WTC11 (cell line): Measurements from ENCODE around the gene NHLRC2. TPM values are rescaled to one million over a fixed set of nuclear protein-coding genes. Genes with fewer than 3 reads are reported as not detected.

Source experiments
- ATAC-seq: fragments of 200-7000 bp; cut with Tn5 transposase; 2 replicates; pipeline ENCODE4 v1.10.0; 2021; ENCODE audit warnings: mild to moderate bottlenecking, moderate library complexity
- CTCF ChIA-PET: fragments of 300-600 bp; sonication (Branson Sonifier 250); formaldehyde crosslinking; loops from one replicate; lab custom pipeline; 2021; ENCODE audit warnings: antibody characterized with exemption; lab: Charles Lee
- POLR2A ChIA-PET: fragments of 350-600 bp; sonication (Branson Sonifier 250); formaldehyde crosslinking; loops from one replicate; lab custom pipeline; 2021; ENCODE audit warnings: antibody characterized with exemption; lab: Charles Lee
- DNase-seq: peaks from one replicate; pipeline ENCODE4 v3.0.0; 2021; ENCODE audit warnings: low spot score
- H3K27ac Mint-ChIP-seq: 2 replicates; pipeline ENCODE4 v1.8.0; 2021; ENCODE audit warnings: mixed read lengths
- H3K27me3 Mint-ChIP-seq: 2 replicates; pipeline ENCODE4 v1.8.0; 2021; ENCODE audit warnings: low read depth, mild to moderate bottlenecking, moderate library complexity, mixed read lengths
- H3K36me3 Mint-ChIP-seq: 2 replicates; pipeline ENCODE4 v1.8.0; 2021; ENCODE audit warnings: mixed read lengths
- H3K4me1 Mint-ChIP-seq: 2 replicates; pipeline ENCODE4 v1.8.0; 2022; ENCODE audit warnings: mixed read lengths
- H3K4me3 Mint-ChIP-seq: 2 replicates; pipeline ENCODE4 v1.8.0; 2021; ENCODE audit warnings: mild to moderate bottlenecking, moderate library complexity, mixed read lengths
- H3K9me3 Mint-ChIP-seq: 2 replicates; pipeline ENCODE4 v1.8.0; 2021; ENCODE audit warnings: mixed read lengths
- CDX4 ChIP-seq: fragments of 250-450 bp; sonication (Bioruptor Pico); IDR thresholded peaks from 2 replicates; pipeline ENCODE4 v1.9.0; 2021; ENCODE audit warnings: moderate library complexity, mild to moderate bottlenecking, inconsistent platforms, borderline replicate concordance
- CREB1 ChIP-seq: sonication (generic); formaldehyde crosslinking; IDR thresholded peaks from 2 replicates; pipeline ENCODE4 v1.8.0; 2023; ENCODE audit warnings: mild to moderate bottlenecking, missing genetic modification reagents
- ETV6 ChIP-seq: sonication (generic); formaldehyde crosslinking; IDR thresholded peaks from 2 replicates; pipeline ENCODE4 v1.8.1; 2022; ENCODE audit warnings: mild to moderate bottlenecking, missing genetic modification reagents
- GABPB1 ChIP-seq: sonication (generic); formaldehyde crosslinking; IDR thresholded peaks from 2 replicates; pipeline ENCODE4 v1.8.1; 2023; ENCODE audit warnings: mild to moderate bottlenecking, missing genetic modification reagents
- HMGA2 ChIP-seq: fragments of 250-450 bp; sonication (Bioruptor Pico); IDR thresholded peaks from 2 replicates; pipeline ENCODE4 v1.4.0; 2021; ENCODE audit warnings: mild to moderate bottlenecking, moderate library complexity
- IRF1 ChIP-seq: sonication (generic); formaldehyde crosslinking; IDR thresholded peaks from 2 replicates; pipeline ENCODE4 v1.8.0; 2023; ENCODE audit warnings: missing genetic modification reagents
- IRF2 ChIP-seq: sonication (generic); formaldehyde crosslinking; IDR thresholded peaks from 2 replicates; pipeline ENCODE4 v1.8.0; 2022; ENCODE audit warnings: low read depth, missing genetic modification reagents, borderline replicate concordance
- JUN ChIP-seq: sonication (generic); formaldehyde crosslinking; IDR thresholded peaks from 2 replicates; pipeline ENCODE4 v1.8.0; 2023; ENCODE audit warnings: mild to moderate bottlenecking, missing genetic modification reagents
- KAT7 ChIP-seq: sonication (generic); formaldehyde crosslinking; IDR thresholded peaks from 2 replicates; pipeline ENCODE4 v1.8.1; 2023; ENCODE audit warnings: missing genetic modification reagents, mild to moderate bottlenecking, borderline replicate concordance
- NR3C1 ChIP-seq: sonication (generic); formaldehyde crosslinking; conservative IDR thresholded peaks from 2 replicates; pipeline ENCODE4 v1.8.1; 2023; ENCODE audit warnings: low read depth, mild to moderate bottlenecking, missing genetic modification reagents
- OVOL2 ChIP-seq: fragments of 250-450 bp; sonication (Bioruptor Pico); IDR thresholded peaks from 2 replicates; pipeline ENCODE4 v1.9.0; 2021; ENCODE audit warnings: mild to moderate bottlenecking, borderline replicate concordance
- PRRX2 ChIP-seq: fragments of 250-450 bp; sonication (Bioruptor Pico); IDR thresholded peaks from 2 replicates; pipeline ENCODE4 v1.8.0; 2021; ENCODE audit warnings: mild to moderate bottlenecking
- TCF7 ChIP-seq: sonication (generic); formaldehyde crosslinking; IDR thresholded peaks from 2 replicates; pipeline ENCODE4 v1.8.0; 2022; ENCODE audit warnings: mild to moderate bottlenecking, low read depth, missing genetic modification reagents, moderate library complexity
- ZNF232 ChIP-seq: sonication (generic); formaldehyde crosslinking; IDR thresholded peaks from 2 replicates; pipeline ENCODE4 v1.8.0; 2022; ENCODE audit warnings: mild to moderate bottlenecking, missing genetic modification reagents
- ZNF317 ChIP-seq: sonication (generic); formaldehyde crosslinking; IDR thresholded peaks from 2 replicates; pipeline ENCODE4 v1.8.1; 2023; ENCODE audit warnings: low read depth, mild to moderate bottlenecking, moderate library complexity, missing genetic modification reagents, borderline replicate concordance
- ZNF671 ChIP-seq: fragments of 250-450 bp; sonication (Bioruptor Pico); IDR thresholded peaks from 2 replicates; pipeline ENCODE4 v1.8.0; 2021; ENCODE audit warnings: mild to moderate bottlenecking
- total RNA-seq: library from RNA; stranded (reverse); gene quantifications from 3 replicates; pipeline ENCODE4 v1.2.3, GENCODE V29; 2021
- TF ChIP-seq, protein P1 (sequence below): sonication (generic); formaldehyde crosslinking; IDR thresholded peaks from 2 replicates; pipeline ENCODE4 v1.8.1; 2022; ENCODE audit warnings: mild to moderate bottlenecking, missing genetic modification reagents, moderate library complexity, borderline replicate concordance
- TF ChIP-seq, protein P2 (sequence below): sonication (generic); formaldehyde crosslinking; IDR thresholded peaks from 2 replicates; pipeline ENCODE4 v1.8.1; 2022; ENCODE audit warnings: low read depth, missing genetic modification reagents, borderline replicate concordance
- TF ChIP-seq, protein P3 (sequence below): fragments of 200-600 bp; IDR thresholded peaks from 2 replicates; pipeline ENCODE4 v1.8.0; 2022; ENCODE audit warnings: antibody characterized with exemption
- TF ChIP-seq, protein P4 (sequence below): sonication (generic); formaldehyde crosslinking; conservative IDR thresholded peaks from 2 replicates; pipeline ENCODE4 v1.8.1; 2023; ENCODE audit warnings: mild to moderate bottlenecking, low read depth, missing genetic modification reagents, moderate library complexity

NHLRC2 gene
- total RNA-seq, 1 experiment from 2014 or later, result 37.9 TPM

DNA sequence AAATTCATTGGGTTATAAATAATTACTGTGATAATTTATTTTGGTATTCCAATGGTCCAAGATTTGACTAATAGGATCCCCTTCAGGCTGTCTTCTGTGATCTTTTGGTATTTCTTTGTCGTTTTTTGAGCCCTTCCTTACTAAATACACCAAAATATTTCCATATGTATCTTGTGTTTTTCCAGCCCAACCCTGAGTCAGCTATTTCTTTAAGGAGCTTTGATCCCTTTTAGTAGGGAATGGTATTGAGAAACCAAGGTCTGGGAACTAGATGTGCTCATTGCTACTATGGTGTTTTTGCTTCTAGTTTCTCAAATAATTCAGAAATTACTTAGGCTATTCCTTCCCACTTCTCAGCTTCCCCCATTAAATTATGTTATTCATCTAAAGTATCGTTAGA is 15.3 kb downstream of the NHLRC2 start (continued):
- no peak for TF ChIP-seq CDX4 (CRISPR knock-in tag)
- TF ChIP-seq, all 79 proteins: peak for 0

DNA sequence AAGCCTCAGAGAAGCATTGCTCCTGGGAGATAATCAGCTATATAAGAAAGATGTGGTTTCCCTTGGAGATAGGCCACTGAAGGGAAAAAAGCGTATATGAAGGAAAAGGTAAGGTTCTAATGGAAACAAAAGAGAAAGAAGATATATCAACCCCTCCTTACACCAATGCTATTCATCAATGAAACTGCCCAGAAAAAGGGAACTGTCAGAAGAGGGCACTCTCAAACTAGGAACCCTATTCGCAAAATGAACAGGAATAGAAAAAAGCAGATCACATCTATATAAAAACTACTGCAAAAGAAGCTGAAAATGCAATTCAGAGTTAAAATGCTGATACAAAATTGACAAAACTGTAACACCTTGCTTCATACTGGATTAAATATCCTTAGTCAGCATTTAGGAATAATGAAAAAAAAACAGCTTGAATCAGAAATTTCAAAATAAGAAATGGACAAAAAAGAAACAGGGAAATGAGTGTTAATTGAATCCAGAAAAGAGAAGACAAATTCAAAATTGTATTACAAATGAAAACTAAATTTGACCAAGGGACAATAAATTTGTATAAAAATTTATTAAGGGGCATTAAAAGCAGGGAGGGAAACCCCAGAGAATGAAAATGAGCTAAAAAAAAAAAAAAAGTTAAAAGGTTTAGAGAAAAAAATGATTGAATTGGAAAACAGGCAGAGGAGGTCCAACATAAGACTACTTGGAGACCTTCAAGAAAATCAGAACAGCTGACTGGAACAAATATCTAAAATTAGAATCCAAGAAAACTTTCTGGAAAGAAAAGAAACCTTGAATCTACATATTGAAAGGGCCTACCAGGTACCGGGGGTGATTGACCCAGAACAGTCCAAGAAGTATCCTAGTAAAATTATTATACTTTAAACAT is 17.9 kb downstream of the NHLRC2 start:
- CTCF ChIA-PET, result interaction anchor here (1.7 kb wide), 1 partner anchor 432 kb away, joined by 3 read pairs; no protein-coding TSS in a partner anchor
- Mint-ChIP-seq H3K9me3 (peaks cover 16% of the 10 kb centered on the region), H3K27me3 (no peaks in the 10 kb centered on the region), H3K36me3 (peaks cover 20% of the 10 kb centered on the region), H3K4me1 (no peaks in the 10 kb centered on the region), H3K27ac (no peak overlapping the region), H3K4me3 (no peak overlapping the region)
- ATAC-seq (no peak), DNase-seq (no peak)
- POLR2A ChIA-PET, result no interaction called here
- TF ChIP-seq, protein P1, sequence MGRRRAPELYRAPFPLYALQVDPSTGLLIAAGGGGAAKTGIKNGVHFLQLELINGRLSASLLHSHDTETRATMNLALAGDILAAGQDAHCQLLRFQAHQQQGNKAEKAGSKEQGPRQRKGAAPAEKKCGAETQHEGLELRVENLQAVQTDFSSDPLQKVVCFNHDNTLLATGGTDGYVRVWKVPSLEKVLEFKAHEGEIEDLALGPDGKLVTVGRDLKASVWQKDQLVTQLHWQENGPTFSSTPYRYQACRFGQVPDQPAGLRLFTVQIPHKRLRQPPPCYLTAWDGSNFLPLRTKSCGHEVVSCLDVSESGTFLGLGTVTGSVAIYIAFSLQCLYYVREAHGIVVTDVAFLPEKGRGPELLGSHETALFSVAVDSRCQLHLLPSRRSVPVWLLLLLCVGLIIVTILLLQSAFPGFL (CRISPR knock-in tag), result no peak
- TF ChIP-seq ZNF317 (CRISPR knock-in tag), result no peak
- no peak for TF ChIP-seq IRF2 (CRISPR knock-in tag)
- TF ChIP-seq, protein P2, sequence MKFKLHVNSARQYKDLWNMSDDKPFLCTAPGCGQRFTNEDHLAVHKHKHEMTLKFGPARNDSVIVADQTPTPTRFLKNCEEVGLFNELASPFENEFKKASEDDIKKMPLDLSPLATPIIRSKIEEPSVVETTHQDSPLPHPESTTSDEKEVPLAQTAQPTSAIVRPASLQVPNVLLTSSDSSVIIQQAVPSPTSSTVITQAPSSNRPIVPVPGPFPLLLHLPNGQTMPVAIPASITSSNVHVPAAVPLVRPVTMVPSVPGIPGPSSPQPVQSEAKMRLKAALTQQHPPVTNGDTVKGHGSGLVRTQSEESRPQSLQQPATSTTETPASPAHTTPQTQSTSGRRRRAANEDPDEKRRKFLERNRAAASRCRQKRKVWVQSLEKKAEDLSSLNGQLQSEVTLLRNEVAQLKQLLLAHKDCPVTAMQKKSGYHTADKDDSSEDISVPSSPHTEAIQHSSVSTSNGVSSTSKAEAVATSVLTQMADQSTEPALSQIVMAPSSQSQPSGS (CRISPR knock-in tag), result no peak
- TF ChIP-seq JUN, result no peak
- TF ChIP-seq CDX4 (CRISPR knock-in tag), result no peak
- TF ChIP-seq CREB1, result no peak

DNA sequence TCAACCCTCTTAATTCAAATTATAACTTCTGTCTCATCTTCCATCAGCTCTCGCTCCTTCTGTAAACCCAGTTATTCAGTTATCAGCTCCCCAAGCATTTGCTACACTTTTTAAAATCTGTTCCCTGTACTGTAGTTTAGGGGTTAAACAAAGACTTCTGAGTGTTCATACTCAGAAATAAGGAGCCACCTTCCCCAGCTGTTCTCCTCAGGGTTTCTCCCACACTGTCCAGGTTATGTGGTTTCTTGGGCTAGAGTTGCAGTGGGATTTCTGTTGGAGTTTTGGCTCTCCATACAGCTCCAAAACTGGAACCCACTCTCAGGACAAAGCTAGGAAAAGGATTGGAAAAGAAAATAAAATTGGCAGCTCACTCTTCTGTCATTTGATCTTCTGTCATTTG is 20.8 kb downstream of the NHLRC2 start:
- Mint-ChIP-seq H3K4me3 (no peak overlapping the region), H3K9me3 (peaks cover 16% of the 10 kb centered on the region), H3K27me3 (no peaks in the 10 kb centered on the region), H3K36me3 (peaks cover 26% of the 10 kb centered on the region), H3K27ac (no peak overlapping the region), H3K4me1 (no peaks in the 10 kb centered on the region)
- TF ChIP-seq, protein P3, sequence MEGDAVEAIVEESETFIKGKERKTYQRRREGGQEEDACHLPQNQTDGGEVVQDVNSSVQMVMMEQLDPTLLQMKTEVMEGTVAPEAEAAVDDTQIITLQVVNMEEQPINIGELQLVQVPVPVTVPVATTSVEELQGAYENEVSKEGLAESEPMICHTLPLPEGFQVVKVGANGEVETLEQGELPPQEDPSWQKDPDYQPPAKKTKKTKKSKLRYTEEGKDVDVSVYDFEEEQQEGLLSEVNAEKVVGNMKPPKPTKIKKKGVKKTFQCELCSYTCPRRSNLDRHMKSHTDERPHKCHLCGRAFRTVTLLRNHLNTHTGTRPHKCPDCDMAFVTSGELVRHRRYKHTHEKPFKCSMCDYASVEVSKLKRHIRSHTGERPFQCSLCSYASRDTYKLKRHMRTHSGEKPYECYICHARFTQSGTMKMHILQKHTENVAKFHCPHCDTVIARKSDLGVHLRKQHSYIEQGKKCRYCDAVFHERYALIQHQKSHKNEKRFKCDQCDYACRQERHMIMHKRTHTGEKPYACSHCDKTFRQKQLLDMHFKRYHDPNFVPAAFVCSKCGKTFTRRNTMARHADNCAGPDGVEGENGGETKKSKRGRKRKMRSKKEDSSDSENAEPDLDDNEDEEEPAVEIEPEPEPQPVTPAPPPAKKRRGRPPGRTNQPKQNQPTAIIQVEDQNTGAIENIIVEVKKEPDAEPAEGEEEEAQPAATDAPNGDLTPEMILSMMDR, result no peak
- no peak for TF ChIP-seq PRRX2 (CRISPR knock-in tag)
- ChIA-PET CTCF (no interaction called here), POLR2A (no interaction called here)
- DNase-seq (no peak), ATAC-seq (no peak)

DNA sequence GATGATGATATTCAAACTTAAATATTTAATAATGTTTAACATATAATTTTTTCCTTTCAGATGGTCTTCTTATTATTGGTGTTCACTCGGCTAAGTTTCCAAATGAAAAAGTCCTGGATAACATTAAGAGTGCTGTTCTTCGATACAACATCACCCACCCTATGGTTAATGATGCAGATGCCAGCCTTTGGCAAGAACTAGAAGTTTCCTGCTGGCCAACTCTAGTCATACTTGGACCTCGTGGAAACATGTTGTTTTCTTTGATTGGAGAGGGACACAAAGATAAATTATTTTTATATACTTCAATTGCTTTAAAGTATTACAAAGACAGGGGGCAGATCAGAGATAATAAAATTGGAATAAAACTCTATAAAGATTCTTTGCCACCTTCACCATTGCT is 22.0 kb downstream of the NHLRC2 start:
- Mint-ChIP-seq H3K4me1 (no peaks in the 10 kb centered on the region), H3K27ac (no peak overlapping the region), H3K4me3 (no peak overlapping the region), H3K36me3 (peaks cover 26% of the 10 kb centered on the region), H3K9me3 (peaks cover 16% of the 10 kb centered on the region), H3K27me3 (no peaks in the 10 kb centered on the region)
- ChIA-PET POLR2A (no interaction called here), CTCF (no interaction called here)
- DNase-seq (no peak), ATAC-seq (no peak)
- TF ChIP-seq GABPB1 (CRISPR knock-in tag) (no peak), ETV6 (no peak), IRF1 (no peak), TCF7 (no peak), ZNF671 (CRISPR knock-in tag) (no peak), HMGA2 (CRISPR knock-in tag) (no peak), NR3C1 (no peak), KAT7 (CRISPR knock-in tag) (no peak), ZNF232 (CRISPR knock-in tag) (no peak), OVOL2 (CRISPR knock-in tag) (no peak)
- TF ChIP-seq, protein P4, sequence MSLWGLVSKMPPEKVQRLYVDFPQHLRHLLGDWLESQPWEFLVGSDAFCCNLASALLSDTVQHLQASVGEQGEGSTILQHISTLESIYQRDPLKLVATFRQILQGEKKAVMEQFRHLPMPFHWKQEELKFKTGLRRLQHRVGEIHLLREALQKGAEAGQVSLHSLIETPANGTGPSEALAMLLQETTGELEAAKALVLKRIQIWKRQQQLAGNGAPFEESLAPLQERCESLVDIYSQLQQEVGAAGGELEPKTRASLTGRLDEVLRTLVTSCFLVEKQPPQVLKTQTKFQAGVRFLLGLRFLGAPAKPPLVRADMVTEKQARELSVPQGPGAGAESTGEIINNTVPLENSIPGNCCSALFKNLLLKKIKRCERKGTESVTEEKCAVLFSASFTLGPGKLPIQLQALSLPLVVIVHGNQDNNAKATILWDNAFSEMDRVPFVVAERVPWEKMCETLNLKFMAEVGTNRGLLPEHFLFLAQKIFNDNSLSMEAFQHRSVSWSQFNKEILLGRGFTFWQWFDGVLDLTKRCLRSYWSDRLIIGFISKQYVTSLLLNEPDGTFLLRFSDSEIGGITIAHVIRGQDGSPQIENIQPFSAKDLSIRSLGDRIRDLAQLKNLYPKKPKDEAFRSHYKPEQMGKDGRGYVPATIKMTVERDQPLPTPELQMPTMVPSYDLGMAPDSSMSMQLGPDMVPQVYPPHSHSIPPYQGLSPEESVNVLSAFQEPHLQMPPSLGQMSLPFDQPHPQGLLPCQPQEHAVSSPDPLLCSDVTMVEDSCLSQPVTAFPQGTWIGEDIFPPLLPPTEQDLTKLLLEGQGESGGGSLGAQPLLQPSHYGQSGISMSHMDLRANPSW (CRISPR knock-in tag), result no peak
